Osteoblast (primary cell): ENCODE measurements around the gene NFIB. TPM values are rescaled to one million over a fixed set of nuclear protein-coding genes. Genes with fewer than 3 reads are reported as not detected.
A peak's percentile ranks its signal among the peaks of the same experiment; 100 is the strongest.

Source experiments
- DNase-seq: peaks from one replicate; pipeline ENCODE4 v3.0.0; 2011; ENCODE audit warnings: low spot score, mixed read lengths; ENCODE audit not compliant: insufficient read length; ENCODE audit errors: missing footprints
- H2AFZ ChIP-seq: 2 replicates; pipeline ENCODE4 v1.6.0; 2011; ENCODE audit warnings: mild to moderate bottlenecking, low read length
- H3K27ac ChIP-seq: 2 replicates; pipeline ENCODE4 v1.5.1; 2011; ENCODE audit warnings: mild to moderate bottlenecking, low read depth, low read length, moderate library complexity
- H3K27me3 ChIP-seq: 2 replicates; pipeline ENCODE4 v1.6.0; 2012; ENCODE audit warnings: mild to moderate bottlenecking, control low read depth, inconsistent platforms, low read length, moderate library complexity; ENCODE audit not compliant: insufficient read depth
- H3K36me3 ChIP-seq: 2 replicates; pipeline ENCODE4 v1.5.1; 2011; ENCODE audit warnings: mild to moderate bottlenecking, low read length, control low read depth, moderate library complexity; ENCODE audit not compliant: insufficient read depth
- H3K4me1 ChIP-seq: 2 replicates; pipeline ENCODE4 v1.5.1; 2011; ENCODE audit warnings: mild to moderate bottlenecking, low read length, control low read depth, moderate library complexity; ENCODE audit not compliant: insufficient read depth
- H3K4me2 ChIP-seq: 2 replicates; pipeline ENCODE4 v1.6.0; 2011; ENCODE audit warnings: mild to moderate bottlenecking, low read length; ENCODE audit not compliant: insufficient read depth
- H3K4me3 ChIP-seq: fragments of 200-600 bp; sonication (generic); 3 replicates; pipeline ENCODE4 v1.5.1; 2012; ENCODE audit warnings: mild to moderate bottlenecking, low read length, inconsistent platforms; ENCODE audit not compliant: insufficient read depth
- H3K79me2 ChIP-seq: 2 replicates; pipeline ENCODE4 v1.6.0; 2012; ENCODE audit warnings: mild to moderate bottlenecking, low read length, control low read depth, inconsistent platforms; ENCODE audit not compliant: insufficient read depth
- H3K9me3 ChIP-seq: 2 replicates; pipeline ENCODE4 v1.5.1; 2011; ENCODE audit warnings: low read depth, low read length, control low read depth
- H4K20me1 ChIP-seq: 2 replicates; pipeline ENCODE4 v1.6.0; 2012; ENCODE audit warnings: mild to moderate bottlenecking, low read length, control low read depth; ENCODE audit not compliant: insufficient read depth
- CTCF ChIP-seq: IDR thresholded peaks from 2 replicates; pipeline ENCODE4 v1.5.1; 2011; ENCODE audit warnings: mild to moderate bottlenecking, low read depth, low read length, moderate library complexity; ENCODE audit errors: extremely low read depth
- total RNA-seq: library from RNA; depleted of rRNA; stranded (reverse); fragments of >200 nt; gene quantifications from 2 replicates; pipeline ENCODE4 v1.2.3, GENCODE V29; 2012

Gene NFIB
- total RNA-seq, 1 donor, result 21.0 TPM

- H3K27me3 ChIP-seq, result no peaks in the 10 kb centered on the region
- no peaks in the 10 kb centered on the region for H3K36me3 ChIP-seq
- no peaks in the 10 kb centered on the region for H4K20me1 ChIP-seq
- TF ChIP-seq CTCF, result no peak
- peak overlapping the region; percentile 36 for H3K4me2 ChIP-seq
- peak overlapping the region; percentile 36 for H3K27ac ChIP-seq
- H3K9me3 ChIP-seq, result no peaks in the 10 kb centered on the region
- H2AFZ ChIP-seq, result no peak overlapping the region
- DNase-seq, result peak; percentile 19
- no peaks in the 10 kb centered on the region for H3K4me1 ChIP-seq
- H3K79me2 ChIP-seq, result no peaks in the 10 kb centered on the region
- H3K4me3 ChIP-seq, result no peak overlapping the region
These were observed 167.6 kb downstream of the NFIB start for GRCh38 chr9:14146201-14146874.

GRCh38 chr9:14144215-14144614, 169.7 kb downstream of the NFIB start:
- Histone ChIP-seq H4K20me1 (no peaks in the 10 kb centered on the region), H3K27ac (no peak overlapping the region), H3K4me2 (no peak overlapping the region), H2AFZ (no peak overlapping the region), H3K27me3 (no peaks in the 10 kb centered on the region), H3K4me3 (no peak overlapping the region), H3K36me3 (no peaks in the 10 kb centered on the region), H3K4me1 (no peaks in the 10 kb centered on the region), H3K79me2 (no peaks in the 10 kb centered on the region), H3K9me3 (no peaks in the 10 kb centered on the region)
- TF ChIP-seq CTCF, result no peak
- DNase-seq, result no peak

GRCh38 chr9:14141699-14142098, 172.2 kb downstream of the NFIB start:
- TF ChIP-seq CTCF, result no peak
- Histone ChIP-seq H3K27ac (no peak overlapping the region), H3K36me3 (no peaks in the 10 kb centered on the region), H3K79me2 (no peaks in the 10 kb centered on the region), H3K4me3 (no peak overlapping the region), H3K27me3 (no peaks in the 10 kb centered on the region), H3K4me1 (no peaks in the 10 kb centered on the region), H3K9me3 (no peaks in the 10 kb centered on the region), H2AFZ (no peak overlapping the region), H4K20me1 (no peaks in the 10 kb centered on the region), H3K4me2 (no peak overlapping the region)
- no peak for DNase-seq

- Histone ChIP-seq H2AFZ (no peak overlapping the region), H3K4me1 (no peaks in the 10 kb centered on the region), H4K20me1 (no peaks in the 10 kb centered on the region), H3K27me3 (no peaks in the 10 kb centered on the region), H3K4me3 (no peak overlapping the region), H3K36me3 (no peaks in the 10 kb centered on the region), H3K79me2 (no peaks in the 10 kb centered on the region), H3K27ac (no peak overlapping the region), H3K9me3 (no peaks in the 10 kb centered on the region), H3K4me2 (no peak overlapping the region)
- TF ChIP-seq CTCF, result no peak
- no peak for DNase-seq
These were observed 173.7 kb downstream of the NFIB start for GRCh38 chr9:14140096-14140697.
